Measurements from ENCODE around the gene ANKS3.

DNA sequence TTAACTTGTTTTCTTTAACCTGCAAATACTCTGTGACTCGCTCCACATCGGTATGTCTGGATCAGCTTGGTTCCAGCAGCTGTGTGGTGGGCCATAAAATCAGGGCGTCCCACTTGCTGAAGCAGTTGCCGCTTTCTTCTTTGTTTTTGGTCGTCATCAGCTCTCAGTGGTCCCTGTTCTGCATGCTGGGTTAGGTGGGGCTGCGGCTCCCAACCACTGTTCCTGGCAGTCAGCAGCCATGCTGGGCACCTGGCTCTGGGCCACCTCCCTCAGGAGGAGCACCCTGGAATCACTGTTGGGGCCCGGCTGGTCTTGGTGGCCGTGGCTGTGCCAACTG lies 86.5 kb downstream of the ANKS3 start:
- TF ChIP-seq, protein P1, sequence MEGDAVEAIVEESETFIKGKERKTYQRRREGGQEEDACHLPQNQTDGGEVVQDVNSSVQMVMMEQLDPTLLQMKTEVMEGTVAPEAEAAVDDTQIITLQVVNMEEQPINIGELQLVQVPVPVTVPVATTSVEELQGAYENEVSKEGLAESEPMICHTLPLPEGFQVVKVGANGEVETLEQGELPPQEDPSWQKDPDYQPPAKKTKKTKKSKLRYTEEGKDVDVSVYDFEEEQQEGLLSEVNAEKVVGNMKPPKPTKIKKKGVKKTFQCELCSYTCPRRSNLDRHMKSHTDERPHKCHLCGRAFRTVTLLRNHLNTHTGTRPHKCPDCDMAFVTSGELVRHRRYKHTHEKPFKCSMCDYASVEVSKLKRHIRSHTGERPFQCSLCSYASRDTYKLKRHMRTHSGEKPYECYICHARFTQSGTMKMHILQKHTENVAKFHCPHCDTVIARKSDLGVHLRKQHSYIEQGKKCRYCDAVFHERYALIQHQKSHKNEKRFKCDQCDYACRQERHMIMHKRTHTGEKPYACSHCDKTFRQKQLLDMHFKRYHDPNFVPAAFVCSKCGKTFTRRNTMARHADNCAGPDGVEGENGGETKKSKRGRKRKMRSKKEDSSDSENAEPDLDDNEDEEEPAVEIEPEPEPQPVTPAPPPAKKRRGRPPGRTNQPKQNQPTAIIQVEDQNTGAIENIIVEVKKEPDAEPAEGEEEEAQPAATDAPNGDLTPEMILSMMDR (IDR thresholded peaks at IDR 0.05; ENCODE audit: extremely low read depth in 1 of 2, insufficient read depth in 1 of 2, low read depth in 1 of 2, low read length in 2 of 2) = no peak
- TF ChIP-seq POLR2A (IDR thresholded peaks at IDR 0.05; ENCODE audit: low read depth, low read length) = no peak
- TF ChIP-seq, protein P2, sequence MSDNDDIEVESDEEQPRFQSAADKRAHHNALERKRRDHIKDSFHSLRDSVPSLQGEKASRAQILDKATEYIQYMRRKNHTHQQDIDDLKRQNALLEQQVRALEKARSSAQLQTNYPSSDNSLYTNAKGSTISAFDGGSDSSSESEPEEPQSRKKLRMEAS (IDR thresholded peaks at IDR 0.05; ENCODE audit: insufficient read depth, insufficient read length) = no peak
- TF ChIP-seq EZH2 (IDR thresholded peaks at IDR 0.05; ENCODE audit: borderline replicate concordance, low read depth, low read length, severe bottlenecking) = no peak
